BE2C (cell line): ENCODE results near the gene ICAM4. TPM values are rescaled to one million over a fixed set of nuclear protein-coding genes. Genes with fewer than 3 reads are reported as not detected.
"Not testable (repeated sequence)": the region's sequence is repeated elsewhere in the genome, so short reads cannot be mapped to it uniquely, and the experiment has no call there.

Experiments used
- DNase-seq: peaks from one replicate; pipeline ENCODE4 v3.0.0-alpha.2; 2020
- H3K27me3 ChIP-seq: fragments of 250-450 bp; sonication (Bioruptor Pico); 2 replicates; pipeline ENCODE4 v1.5.1; 2020; ENCODE audit warnings: mild to moderate bottlenecking
- H3K36me3 ChIP-seq: fragments of 250-450 bp; sonication (Bioruptor Pico); 2 replicates; pipeline ENCODE4 v1.5.1; 2020; ENCODE audit warnings: mild to moderate bottlenecking
- H3K4me1 ChIP-seq: fragments of 250-450 bp; sonication (Bioruptor Pico); 2 replicates; pipeline ENCODE4 v1.5.1; 2020
- H3K4me3 ChIP-seq: 2 replicates; pipeline ENCODE4 v1.5.1; 2011; ENCODE audit warnings: low read depth, low read length
- H3K9me3 ChIP-seq: fragments of 250-450 bp; sonication (Bioruptor Pico); 2 replicates; pipeline ENCODE4 v1.5.1; 2020
- CTCF ChIP-seq: IDR thresholded peaks from 2 replicates; pipeline ENCODE4 v1.5.1; 2012; ENCODE audit warnings: mild to moderate bottlenecking, low read depth, low read length
- polyA plus RNA-seq: library from polyadenylated mRNA; unstranded; fragments of >200 nt; gene quantifications from one replicate; pipeline ENCODE4 v1.2.1, GENCODE V29; 2012; ENCODE audit warnings: low read depth, missing spikeins; ENCODE audit not compliant: insufficient read length, insufficient read depth

Gene ICAM4
- 1.2 TPM for polyA plus RNA-seq

GRCh38 chr19:10286803-10287737 lies at the start of gene ICAM4:
Gene ICAM4 (plus strand): TSS chr19:10286955. CDS start chr19:10287013, 58 bp downstream.
- Histone ChIP-seq H3K36me3 (no peaks in the 10 kb centered on the region), H3K9me3 (no peaks in the 10 kb centered on the region), H3K4me3 (peak within 1 kb of the TSS; percentile 42), H3K4me1 (no peaks in the 10 kb centered on the region), H3K27me3 (peaks cover 46% of the 10 kb centered on the region)
- no peak for TF ChIP-seq CTCF
- peak; percentile 75 for DNase-seq

GRCh38 chr19:10237702-10238101 lies 49.1 kb upstream of the ICAM4 start:
- Histone ChIP-seq H3K9me3 (no peaks in the 10 kb centered on the region), H3K27me3 (no peaks in the 10 kb centered on the region), H3K4me1 (peaks cover 10% of the 10 kb centered on the region; the same call in 1 of the 2 replicates), H3K4me3 (no peak overlapping the region), H3K36me3 (no peaks in the 10 kb centered on the region)
- TF ChIP-seq CTCF, result no peak
- DNase-seq, result no peak

- no peak for DNase-seq
- no peaks in the 10 kb centered on the region for H3K36me3 ChIP-seq
- TF ChIP-seq CTCF, result no peak
- no peaks in the 10 kb centered on the region for H3K27me3 ChIP-seq
- H3K9me3 ChIP-seq, result no peaks in the 10 kb centered on the region
- peaks cover 10% of the 10 kb centered on the region; the same call in 1 of the 2 replicates for H3K4me1 ChIP-seq
- no peak overlapping the region for H3K4me3 ChIP-seq
Measured at GRCh38 chr19:10238172-10238783, 48.5 kb upstream of the ICAM4 start.

GRCh38 chr19:10241826-10242449 lies 44.8 kb upstream of the ICAM4 start:
- not testable (repeated sequence) for H3K27me3 ChIP-seq, H3K4me1 ChIP-seq, H3K4me3 ChIP-seq, H3K36me3 ChIP-seq, DNase-seq, H3K9me3 ChIP-seq

GRCh38 chr19:10243606-10244005 lies 43.1 kb upstream of the ICAM4 start:
- no peak for DNase-seq
- TF ChIP-seq CTCF, result no peak
- Histone ChIP-seq H3K9me3 (no peaks in the 10 kb centered on the region), H3K4me3 (no peak overlapping the region), H3K36me3 (no peaks in the 10 kb centered on the region), H3K4me1 (no peaks in the 10 kb centered on the region), H3K27me3 (no peaks in the 10 kb centered on the region)

- Histone ChIP-seq H3K4me1 (no peaks in the 10 kb centered on the region), H3K9me3 (no peaks in the 10 kb centered on the region)
Measured at GRCh38 chr19:10245189-10245939, 41.4 kb upstream of the ICAM4 start.

More at GRCh38 chr19:10245189-10245939, 41.4 kb upstream of the ICAM4 start:
- TF ChIP-seq CTCF, result no peak
- H3K36me3 ChIP-seq, result no peaks in the 10 kb centered on the region
- DNase-seq, result no peak
- H3K4me3 ChIP-seq, result no peak overlapping the region
- no peaks in the 10 kb centered on the region for H3K27me3 ChIP-seq
